Activated T-cell treated with anti-CD3 and anti-CD28 coated beads, Interleukin-2, amount 50 U/mL, for 72 hours (primary cell): ENCODE results near the gene MOB3A. TPM values are rescaled to one million over a fixed set of nuclear protein-coding genes. Genes with fewer than 3 reads are reported as not detected.

Source experiments
- ATAC-seq, 2 donors: fragments of 150-1000 bp; cut with Tn5 transposase; replicated peaks in 1 of 2; 2 replicates each; pipeline ENCODE4 v1.10.0; 2021; ENCODE audit warnings: moderate library complexity in 2 of 2, mild to moderate bottlenecking in 1 of 2
- DNase-seq, 2 donors: peaks; one replicate each; pipeline ENCODE4 v3.0.0; 2021 to 2022; ENCODE audit warnings: mixed read lengths in 1 of 2
- H3K27ac Mint-ChIP-seq: one replicate; pipeline ENCODE4 v1.8.0; 2022; ENCODE audit warnings: mild to moderate bottlenecking, moderate library complexity, mixed read lengths
- H3K27me3 Mint-ChIP-seq: one replicate; pipeline ENCODE4 v1.8.0; 2022; ENCODE audit warnings: low read depth, mixed read lengths
- H3K36me3 Mint-ChIP-seq, 2 donors: one replicate each; pipeline ENCODE4 v1.8.0; 2022; ENCODE audit warnings: mixed read lengths in 2 of 2, mild to moderate bottlenecking in 1 of 2; ENCODE audit not compliant: insufficient read depth in 2 of 2
- H3K4me1 Mint-ChIP-seq: one replicate; pipeline ENCODE4 v1.8.0; 2022; ENCODE audit warnings: low read depth, mixed read lengths
- H3K4me3 Mint-ChIP-seq, 2 donors: one replicate each; pipeline ENCODE4 v1.8.0; 2022; ENCODE audit warnings: mild to moderate bottlenecking in 2 of 2, mixed read lengths in 2 of 2, moderate library complexity in 2 of 2
- H3K9me3 Mint-ChIP-seq, 2 donors: one replicate each; pipeline ENCODE4 v1.8.0; 2022; ENCODE audit warnings: mixed read lengths in 2 of 2
- total RNA-seq, 2 donors: library from RNA; stranded (reverse); gene quantifications; one replicate each; pipeline ENCODE4 v1.2.3, GENCODE V29; 2022

Gene MOB3A
- total RNA-seq, 2 donors from 2014 or later: 129 to 134 TPM

DNA sequence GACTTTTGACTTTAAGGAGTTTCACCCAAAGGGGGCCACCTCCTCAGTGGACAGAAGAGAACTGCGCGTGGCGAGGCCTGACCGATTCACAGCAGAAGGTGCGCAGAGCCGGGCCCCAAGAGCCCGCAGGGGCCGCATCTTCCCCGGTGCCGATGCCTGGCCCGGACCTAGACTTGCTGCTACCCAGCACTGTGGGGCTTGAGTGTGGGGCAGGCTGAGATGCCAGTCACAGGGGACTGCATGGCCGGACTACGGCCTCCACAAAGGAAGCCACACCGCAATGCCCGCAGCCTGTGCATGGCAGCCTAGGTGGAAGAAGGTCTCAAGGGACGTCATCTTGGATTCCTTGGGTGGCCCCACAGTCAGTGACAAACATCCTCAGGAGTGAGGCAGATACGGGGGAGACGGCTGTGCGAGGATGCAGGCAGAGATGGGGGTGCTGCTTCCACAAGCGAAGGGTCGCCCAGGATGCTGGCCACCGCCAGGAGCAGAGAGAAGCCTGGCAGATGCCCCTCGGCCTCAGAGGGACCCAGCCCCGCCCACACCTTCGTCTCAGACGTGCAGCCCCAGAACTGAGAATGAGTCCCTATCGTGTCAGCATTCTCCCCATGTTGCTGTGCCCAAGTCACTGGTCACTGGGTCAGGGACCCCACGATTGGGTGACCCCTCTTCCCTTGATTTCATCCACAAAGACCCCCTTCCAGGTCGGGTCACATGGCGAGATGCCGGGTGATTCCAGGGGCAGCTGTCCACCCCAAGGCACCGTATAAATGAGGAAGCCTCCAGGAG is 16.9 kb downstream of the MOB3A start:
- H3K27ac Mint-ChIP-seq: peak overlapping the region; percentile 62
- ATAC-seq (no peak), DNase-seq (no peak)
- H3K4me1 Mint-ChIP-seq: peaks cover 51% of the 10 kb centered on the region
- H3K4me3 Mint-ChIP-seq: peak overlapping the region; percentile 99 to 100
- no peaks in the 10 kb centered on the region for H3K27me3 Mint-ChIP-seq
- no peaks in the 10 kb centered on the region for H3K9me3 Mint-ChIP-seq
- H3K36me3 Mint-ChIP-seq: peaks cover 6 to 36% of the 10 kb centered on the region in 2 donors

GRCh38 chr19:2077833-2078619 is 18.1 kb downstream of the MOB3A start:
- DNase-seq (no peak), ATAC-seq (no peak)
- Mint-ChIP-seq H3K36me3 (peaks cover 4 to 37% of the 10 kb centered on the region in 2 donors), H3K27ac (no peak overlapping the region), H3K9me3 (no peaks in the 10 kb centered on the region), H3K27me3 (no peaks in the 10 kb centered on the region), H3K4me1 (peaks cover 48% of the 10 kb centered on the region), H3K4me3 (no peak overlapping the region)

- Mint-ChIP-seq H3K4me3 (no peak overlapping the region), H3K4me1 (peaks cover 41% of the 10 kb centered on the region), H3K27me3 (no peaks in the 10 kb centered on the region), H3K9me3 (no peaks in the 10 kb centered on the region), H3K27ac (no peak overlapping the region), H3K36me3 (peaks cover 6 to 36% of the 10 kb centered on the region in 2 donors)
- DNase-seq (no peak), ATAC-seq (no peak)
Measured at GRCh38 chr19:2077398-2077797, 18.7 kb downstream of the MOB3A start.

DNA sequence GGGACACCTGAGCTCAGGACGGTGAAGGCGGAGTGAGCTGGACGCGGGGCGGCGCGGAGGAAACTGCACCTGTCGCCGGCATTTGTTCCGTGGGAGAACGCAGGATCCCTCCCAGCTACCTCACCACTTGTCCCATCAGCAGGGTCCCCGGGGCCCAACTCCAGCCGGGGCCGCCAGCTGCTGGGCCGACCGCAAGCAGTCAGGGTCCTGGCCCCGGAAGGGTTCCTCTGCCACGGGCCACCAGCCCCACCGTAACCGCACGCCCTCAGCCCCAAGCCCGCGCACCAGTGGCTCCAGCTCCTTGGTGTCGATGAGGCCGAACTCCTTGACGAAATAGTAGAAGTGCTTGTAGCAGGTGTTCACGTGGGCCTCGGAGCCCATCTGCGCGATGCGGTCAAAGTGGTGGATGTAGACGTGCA is 19.6 kb downstream of the MOB3A start:
- Mint-ChIP-seq H3K27ac (no peak overlapping the region), H3K27me3 (no peaks in the 10 kb centered on the region), H3K36me3 (peaks cover 8 to 42% of the 10 kb centered on the region in 2 donors), H3K4me3 (no peak overlapping the region), H3K4me1 (peaks cover 33% of the 10 kb centered on the region), H3K9me3 (no peaks in the 10 kb centered on the region)
- DNase-seq (no peak), ATAC-seq (no peak)

- ATAC-seq (no peak), DNase-seq (no peak)
- H3K27me3 Mint-ChIP-seq: no peaks in the 10 kb centered on the region
- peaks cover 8 to 39% of the 10 kb centered on the region in 2 donors for H3K36me3 Mint-ChIP-seq
- H3K4me1 Mint-ChIP-seq: peaks cover 23% of the 10 kb centered on the region
- no peaks in the 10 kb centered on the region for H3K9me3 Mint-ChIP-seq
- peak overlapping the region; percentile 48 for H3K27ac Mint-ChIP-seq
- no peak overlapping the region for H3K4me3 Mint-ChIP-seq
Measured at GRCh38 chr19:2072757-2073551, 23.2 kb downstream of the MOB3A start.

DNA sequence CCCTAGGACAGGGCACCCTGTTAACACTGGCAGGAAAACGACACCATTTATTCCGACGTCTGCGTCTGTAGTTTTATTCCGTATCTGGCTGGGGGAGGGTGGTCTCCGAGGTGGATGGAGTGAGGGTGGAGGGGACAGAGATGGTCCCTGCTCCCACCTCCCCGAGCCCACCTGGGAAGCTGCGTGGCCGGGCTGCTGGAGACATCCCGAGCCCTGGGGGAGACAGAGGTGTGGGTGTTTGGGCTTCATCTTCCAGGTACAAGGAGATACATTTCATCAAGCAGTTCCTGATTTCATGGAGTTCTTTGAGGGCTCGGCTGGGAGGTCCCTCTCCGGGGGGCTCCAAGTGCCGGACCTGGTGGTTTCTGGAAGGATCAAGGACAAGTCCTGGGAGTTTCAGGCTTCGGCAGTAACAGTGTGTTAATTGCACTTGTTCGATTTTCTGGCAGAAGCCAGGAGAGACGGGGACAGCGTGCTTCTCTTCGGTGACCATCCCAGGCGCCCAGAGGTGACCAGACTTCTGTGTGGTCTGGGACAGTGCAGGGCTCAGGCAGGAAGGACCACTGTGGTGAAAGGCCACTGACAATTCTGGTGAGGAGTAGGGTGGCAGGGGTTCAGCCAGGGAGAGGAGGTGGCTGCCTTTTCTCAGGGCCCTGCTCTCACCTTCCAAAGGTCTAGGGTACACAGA is 25.0 kb downstream of the MOB3A start:
- Mint-ChIP-seq H3K27ac (peak overlapping the region; percentile 81), H3K9me3 (no peaks in the 10 kb centered on the region), H3K36me3 (peaks cover 8 to 31% of the 10 kb centered on the region in 2 donors), H3K27me3 (no peaks in the 10 kb centered on the region), H3K4me1 (peaks cover 23% of the 10 kb centered on the region), H3K4me3 (no peak overlapping the region)
- DNase-seq (no peak), ATAC-seq (no peak)

GRCh38 chr19:2070436-2070827 is 25.7 kb downstream of the MOB3A start:
- H3K4me3 Mint-ChIP-seq: no peak overlapping the region
- peak overlapping the region; percentile 63 for H3K27ac Mint-ChIP-seq
- H3K9me3 Mint-ChIP-seq: no peaks in the 10 kb centered on the region
- no peak for DNase-seq
- H3K36me3 Mint-ChIP-seq: peaks cover 8 to 28% of the 10 kb centered on the region in 2 donors
- no peaks in the 10 kb centered on the region for H3K27me3 Mint-ChIP-seq
- H3K4me1 Mint-ChIP-seq: peaks cover 23% of the 10 kb centered on the region
- ATAC-seq: no peak

- no peak for ATAC-seq
- H3K9me3 Mint-ChIP-seq: no peaks in the 10 kb centered on the region
- DNase-seq: no peak
- H3K27me3 Mint-ChIP-seq: no peaks in the 10 kb centered on the region
- no peak overlapping the region for H3K27ac Mint-ChIP-seq
- no peak overlapping the region for H3K4me3 Mint-ChIP-seq
- peaks cover 24% of the 10 kb centered on the region for H3K4me1 Mint-ChIP-seq
- no peaks in the 10 kb centered on the region for H3K36me3 Mint-ChIP-seq
Measured at GRCh38 chr19:2064788-2065524, 31.2 kb downstream of the MOB3A start.

- peaks cover 20% of the 10 kb centered on the region for H3K4me1 Mint-ChIP-seq
- DNase-seq: no peak
- H3K27ac Mint-ChIP-seq: no peak overlapping the region
Measured at GRCh38 chr19:2064395-2064787, 31.7 kb downstream of the MOB3A start.

DNA sequence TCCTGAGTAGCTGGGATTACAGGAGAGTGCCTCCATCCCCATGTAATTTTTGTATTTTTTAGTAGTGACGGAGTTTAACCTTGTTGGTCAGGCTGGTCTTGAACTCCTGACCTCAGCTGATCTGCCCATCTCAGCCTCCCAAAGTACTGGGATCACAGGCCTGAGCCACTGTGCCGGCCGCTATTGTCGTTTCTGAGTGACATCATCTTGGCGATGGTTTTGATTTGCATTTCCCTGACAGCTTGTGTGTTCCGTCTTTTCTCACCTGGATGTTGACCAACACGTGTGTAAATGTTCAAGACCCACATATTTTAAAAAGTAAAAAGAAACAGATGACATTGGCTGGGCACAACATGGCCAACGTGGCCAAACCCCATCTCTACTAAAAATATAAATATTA is 32.3 kb downstream of the MOB3A start:
- Mint-ChIP-seq H3K9me3 (no peaks in the 10 kb centered on the region), H3K27me3 (no peaks in the 10 kb centered on the region), H3K4me1 (peaks cover 26% of the 10 kb centered on the region), H3K36me3 (no peaks in the 10 kb centered on the region), H3K4me3 (peak overlapping the region in 1 of 2 donors; percentile 34), H3K27ac (no peak overlapping the region)
- DNase-seq: no peak
- no peak for ATAC-seq

More at GRCh38 chr19:2064395-2064787, 31.7 kb downstream of the MOB3A start:
- Mint-ChIP-seq H3K4me3 (no peak overlapping the region), H3K27me3 (no peaks in the 10 kb centered on the region), H3K36me3 (no peaks in the 10 kb centered on the region), H3K9me3 (no peaks in the 10 kb centered on the region)
- ATAC-seq: no peak

DNA sequence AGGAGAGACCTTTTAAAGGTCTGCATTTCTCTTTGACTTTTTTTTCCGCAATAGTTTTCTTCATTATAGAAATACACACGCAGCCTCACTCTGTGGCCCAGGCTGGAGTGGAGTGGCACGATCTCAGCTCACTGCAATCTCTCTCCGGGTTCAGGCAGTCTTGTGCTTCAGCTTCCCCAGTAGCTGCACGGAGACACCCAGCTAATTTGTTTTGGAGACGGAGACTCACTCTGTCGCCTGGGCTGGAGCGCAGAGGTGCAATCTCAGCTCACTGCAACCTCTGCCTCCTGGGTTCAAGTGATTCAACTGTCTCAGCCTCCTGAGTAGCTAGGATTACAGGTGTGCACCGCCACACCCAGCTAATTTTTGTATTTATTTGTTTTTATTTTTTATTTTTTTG is 33.4 kb downstream of the MOB3A start:
- H3K27me3 Mint-ChIP-seq: no peaks in the 10 kb centered on the region
- peaks cover 26% of the 10 kb centered on the region for H3K4me1 Mint-ChIP-seq
- ATAC-seq (no peak), DNase-seq (no peak)
- no peaks in the 10 kb centered on the region for H3K36me3 Mint-ChIP-seq
- no peaks in the 10 kb centered on the region for H3K9me3 Mint-ChIP-seq
- H3K27ac Mint-ChIP-seq: no peak overlapping the region
- peak overlapping the region; percentile 89 to 91 for H3K4me3 Mint-ChIP-seq

- no peak overlapping the region for H3K27ac Mint-ChIP-seq
- no peaks in the 10 kb centered on the region for H3K9me3 Mint-ChIP-seq
- H3K27me3 Mint-ChIP-seq: no peaks in the 10 kb centered on the region
- no peaks in the 10 kb centered on the region for H3K36me3 Mint-ChIP-seq
- DNase-seq: no peak
- ATAC-seq: no peak
- H3K4me3 Mint-ChIP-seq: peak overlapping the region; percentile 89 to 91
- H3K4me1 Mint-ChIP-seq: peaks cover 26% of the 10 kb centered on the region
Measured at GRCh38 chr19:2062389-2062729, 33.8 kb downstream of the MOB3A start.
